ENCODE data around the gene SERINC5. TPM values are rescaled to one million over a fixed set of nuclear protein-coding genes. Genes with fewer than 3 reads are reported as not detected.
"Not testable (repeated sequence)": the region's sequence is repeated elsewhere in the genome, so short reads cannot be mapped to it uniquely, and the experiment has no call there.

Gene SERINC5
- polyA plus RNA-seq, 5 donors: 27.0 to 49.0 (median 40.7) TPM

DNA sequence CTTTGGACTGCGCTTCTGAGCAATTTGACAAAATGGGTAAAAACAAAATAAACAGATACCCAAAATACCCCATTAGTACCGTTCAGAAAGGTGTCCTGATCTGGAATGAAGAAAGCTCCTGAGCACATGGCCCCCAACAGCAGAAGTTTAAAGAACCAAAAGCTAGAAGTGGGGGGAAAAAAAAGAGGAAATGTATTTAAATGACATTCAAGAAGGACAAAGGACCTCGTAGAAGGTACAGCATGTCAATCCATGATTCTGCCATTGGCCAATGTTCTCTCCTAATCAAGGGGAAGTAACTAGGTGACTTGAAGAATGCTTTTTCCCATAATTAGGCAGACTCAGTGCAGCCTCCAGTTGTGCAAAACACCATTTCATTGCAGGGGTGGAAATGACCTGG, 78.6 kb downstream of the SERINC5 start:
- DNase-seq: no peak

DNA sequence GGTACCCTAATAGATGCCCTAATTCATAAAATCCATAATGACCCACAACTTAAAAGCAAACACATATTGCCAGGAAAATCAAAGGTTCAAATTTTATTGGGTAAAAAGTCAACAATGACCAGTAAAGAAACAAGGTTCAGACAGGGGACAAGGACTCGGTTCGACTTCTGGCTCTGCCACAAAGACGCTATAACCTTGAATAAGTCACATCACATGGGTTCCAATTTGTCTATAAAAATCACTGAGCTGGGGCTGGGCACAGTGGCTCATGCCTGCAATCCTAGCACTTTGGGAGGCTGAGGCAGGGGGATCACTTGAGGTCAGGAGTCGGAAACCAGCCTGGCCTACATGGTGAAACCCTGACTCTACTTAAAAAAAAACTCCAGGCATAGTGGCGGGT, 80.5 kb downstream of the SERINC5 start:
- no peak for DNase-seq

- DNase-seq: no peak
Measured at GRCh38 chr5:80174790-80175189, 81.1 kb downstream of the SERINC5 start.

- DNase-seq: no peak
Measured at GRCh38 chr5:80172067-80172695, 83.7 kb downstream of the SERINC5 start.

- DNase-seq: no peak
Measured at GRCh38 chr5:80170117-80170535, 85.7 kb downstream of the SERINC5 start.

- DNase-seq: no peak
Measured at GRCh38 chr5:80168388-80169028, 87.3 kb downstream of the SERINC5 start.

GRCh38 chr5:80165452-80165851, 90.4 kb downstream of the SERINC5 start:
- DNase-seq: no peak

DNA sequence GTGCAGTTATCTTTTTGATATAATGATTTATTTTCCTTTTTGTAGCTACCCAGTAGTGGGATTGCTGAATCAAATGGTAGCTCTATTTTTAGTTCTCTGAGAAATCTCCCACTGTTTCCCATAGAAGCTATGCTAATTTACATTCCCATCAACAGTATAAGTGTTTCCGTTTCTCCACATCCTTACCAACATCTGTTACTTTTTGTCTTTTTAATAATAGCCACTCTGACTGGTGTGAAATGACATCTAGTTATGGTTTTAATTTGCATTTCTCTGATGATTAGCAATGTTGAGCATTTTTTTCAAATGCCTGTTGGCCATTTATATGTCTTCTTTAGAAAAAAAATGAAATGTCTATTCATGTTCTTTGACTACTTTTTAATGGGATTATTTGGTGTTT, 94.7 kb downstream of the SERINC5 start:
- no peak for DNase-seq

- no peak for DNase-seq
Measured at GRCh38 chr5:80160242-80160641, 95.6 kb downstream of the SERINC5 start.

DNA sequence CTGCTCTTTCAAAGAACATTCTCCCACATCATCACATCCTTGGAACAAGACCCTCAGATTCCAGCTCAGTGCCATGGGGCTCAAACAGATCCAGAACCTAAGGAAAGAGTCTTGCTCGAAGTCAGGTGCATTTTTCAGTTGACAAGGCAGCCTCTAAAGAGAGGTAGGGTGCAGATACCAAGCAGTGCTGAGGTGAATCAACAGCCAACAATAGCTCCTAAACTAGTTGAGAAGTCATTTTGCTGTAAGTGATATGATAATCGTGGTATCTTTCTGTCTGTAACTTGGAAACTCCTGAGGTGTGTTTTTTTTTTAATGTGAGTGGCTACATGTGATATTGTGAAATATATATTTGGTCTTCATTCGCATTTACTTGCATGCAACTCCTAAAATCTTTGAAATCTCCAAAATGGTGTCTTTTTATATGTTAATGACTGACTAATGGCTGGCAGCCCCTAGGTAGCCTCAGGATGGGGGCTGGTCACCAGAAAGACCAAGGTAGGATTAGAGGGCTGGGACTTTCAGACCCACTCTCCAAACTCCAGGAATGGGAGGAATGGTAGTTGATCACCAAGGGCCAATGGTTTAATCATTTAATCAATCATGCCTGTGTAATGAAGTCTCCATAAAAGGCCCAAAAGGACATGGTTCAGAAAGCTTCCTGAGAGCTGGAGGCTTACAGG, 96.6 kb downstream of the SERINC5 start:
- no peak for DNase-seq

DNA sequence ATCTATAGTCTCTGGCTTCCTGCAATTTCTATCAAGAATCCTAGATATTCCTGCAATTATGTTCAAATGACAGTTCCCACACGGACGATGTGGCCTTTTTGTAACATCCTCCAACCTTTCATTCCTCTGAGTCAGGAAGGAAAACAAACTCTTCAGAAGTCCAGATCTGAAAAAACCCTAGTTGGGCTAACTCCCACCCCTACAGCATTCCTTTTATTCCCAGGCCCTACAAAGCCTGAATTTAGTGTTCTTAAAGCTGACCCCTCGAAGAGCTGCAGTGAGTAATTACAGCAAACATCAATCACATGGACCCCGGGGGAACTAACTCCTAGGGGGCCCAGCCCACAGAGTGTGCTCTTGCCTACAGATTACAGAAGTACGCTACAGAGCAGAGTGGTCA, 99.7 kb downstream of the SERINC5 start:
- DNase-seq: no peak

GRCh38 chr5:80154749-80155148, 101.1 kb downstream of the SERINC5 start:
- no peak for DNase-seq

GRCh38 chr5:80154289-80154688, 101.6 kb downstream of the SERINC5 start:
- not testable (repeated sequence) for DNase-seq

DNA sequence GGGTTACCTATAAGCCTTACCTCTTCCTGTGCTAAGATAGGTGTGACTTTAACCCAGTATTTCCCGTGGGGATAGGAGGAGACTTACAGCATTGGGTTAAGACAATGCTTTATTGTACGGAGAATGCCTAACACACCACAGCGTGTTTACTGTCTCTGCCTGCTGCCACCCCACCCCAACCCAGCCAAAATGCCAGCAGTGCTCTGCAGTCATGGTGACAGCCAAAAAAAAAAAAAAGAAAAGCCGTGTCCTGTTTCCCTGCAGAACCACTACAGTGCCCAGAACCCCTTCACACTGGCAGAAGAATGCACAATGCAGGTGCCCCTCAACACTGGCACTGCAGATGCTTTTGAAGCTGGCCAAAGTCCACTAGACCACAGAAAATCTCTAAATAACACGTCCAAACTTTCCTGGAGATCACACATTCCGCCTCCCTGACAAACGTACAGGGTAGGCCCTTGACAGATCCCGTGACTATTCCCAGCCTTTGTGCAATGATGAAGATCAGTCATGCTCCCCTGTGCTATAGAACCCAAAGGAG, 102.2 kb downstream of the SERINC5 start:
- no peak for DNase-seq

- no peak for DNase-seq
Measured at GRCh38 chr5:80152778-80153177, 103.1 kb downstream of the SERINC5 start.

- DNase-seq: no peak
Measured at GRCh38 chr5:80151890-80152289, 104.0 kb downstream of the SERINC5 start.

DNA sequence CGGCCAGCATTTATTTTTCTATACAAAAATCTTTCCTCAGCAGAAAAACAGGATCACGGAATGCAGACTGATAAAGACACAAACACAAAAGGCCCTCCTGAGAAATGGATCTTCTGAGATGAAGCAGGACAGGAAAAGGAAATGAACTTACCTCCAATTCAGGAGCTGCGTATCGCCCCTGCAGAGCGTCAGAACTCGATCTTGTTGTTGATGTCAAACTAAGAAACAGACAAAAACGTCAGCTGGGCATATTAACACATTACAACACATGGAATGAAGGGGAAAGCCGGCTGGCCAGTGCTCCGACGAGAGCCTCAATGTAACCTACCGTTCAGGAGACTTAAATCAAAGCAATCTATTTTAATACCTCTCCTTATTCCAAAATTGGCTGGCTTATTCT, 105.1 kb downstream of the SERINC5 start:
- DNase-seq: no peak

GRCh38 chr5:80149161-80149609, 106.7 kb downstream of the SERINC5 start:
- DNase-seq: no peak

GRCh38 chr5:80147119-80147815, 108.6 kb downstream of the SERINC5 start:
- DNase-seq: no peak

- DNase-seq: no peak
Measured at GRCh38 chr5:80146046-80146445, 109.8 kb downstream of the SERINC5 start.

- no peak for DNase-seq
Measured at GRCh38 chr5:80143491-80143890, 112.4 kb downstream of the SERINC5 start.

- no peak for DNase-seq
Measured at GRCh38 chr5:80142996-80143395, 112.9 kb downstream of the SERINC5 start.
